Endodermal cell (in vitro differentiated cells): ENCODE measurements around the gene INHA. TPM values are rescaled to one million over a fixed set of nuclear protein-coding genes. Genes with fewer than 3 reads are reported as not detected.

Experiments used
- DNase-seq: peaks from one replicate; pipeline ENCODE4 v3.0.0-alpha.2; 2017
- H3K27ac ChIP-seq: 2 replicates; pipeline ENCODE4 v1.5.1; 2013; ENCODE audit warnings: mild to moderate bottlenecking, low read depth, low read length, moderate library complexity
- H3K27me3 ChIP-seq: 2 replicates; pipeline ENCODE4 v1.6.1; 2013; ENCODE audit warnings: mild to moderate bottlenecking, low read length, moderate library complexity; ENCODE audit not compliant: insufficient read depth, control insufficient read depth, poor library complexity, severe bottlenecking
- H3K36me3 ChIP-seq: 2 replicates; pipeline ENCODE4 v1.7.0; 2013; ENCODE audit warnings: mild to moderate bottlenecking, low read length, moderate library complexity; ENCODE audit not compliant: control insufficient read depth, insufficient read depth
- H3K4me1 ChIP-seq: one replicate; pipeline ENCODE4 v1.7.0; 2013; ENCODE audit warnings: low read length; ENCODE audit not compliant: control insufficient read depth, insufficient read depth
- H3K4me3 ChIP-seq: 2 replicates; pipeline ENCODE4 v1.5.1; 2013; ENCODE audit warnings: mild to moderate bottlenecking, low read length, moderate library complexity
- H3K9ac ChIP-seq: 2 replicates; pipeline ENCODE4 v1.6.1; 2013; ENCODE audit warnings: mild to moderate bottlenecking, low read length, moderate library complexity; ENCODE audit not compliant: poor library complexity, severe bottlenecking; ENCODE audit errors: extremely low read depth
- H3K9me3 ChIP-seq: 2 replicates; pipeline ENCODE4 v1.6.1; 2013; ENCODE audit warnings: mild to moderate bottlenecking, low read length, moderate library complexity; ENCODE audit not compliant: control insufficient read depth
- H3K27ac Mint-ChIP-seq: 2 replicates; pipeline ENCODE4 v1.8.0; 2020; ENCODE audit warnings: mixed read lengths
- H3K27me3 Mint-ChIP-seq: 2 replicates; pipeline ENCODE4 v1.8.0; 2021; ENCODE audit warnings: mild to moderate bottlenecking, mixed read lengths; ENCODE audit not compliant: insufficient read depth
- H3K36me3 Mint-ChIP-seq: 2 replicates; pipeline ENCODE4 v1.8.0; 2020; ENCODE audit warnings: low read depth, mixed read lengths
- H3K4me1 Mint-ChIP-seq: 2 replicates; pipeline ENCODE4 v1.8.0; 2020; ENCODE audit warnings: mixed read lengths
- H3K4me3 Mint-ChIP-seq: 2 replicates; pipeline ENCODE4 v1.8.0; 2020; ENCODE audit warnings: mild to moderate bottlenecking, moderate library complexity, mixed read lengths
- H3K9me3 Mint-ChIP-seq: 2 replicates; pipeline ENCODE4 v1.8.0; 2020; ENCODE audit warnings: mild to moderate bottlenecking, mixed read lengths
- CTCF ChIP-seq: fragments of 200-600 bp; sonication (generic); conservative IDR thresholded peaks from 2 replicates; pipeline ENCODE4 v1.5.0; 2021; ENCODE audit warnings: antibody characterized with exemption, mild to moderate bottlenecking
- WGBS, 2 experiments: methylation state at CpG; one replicate each; pipeline versions ENCODE4 v1.1.5 to v1.1.7; 2013; ENCODE audit warnings: missing lambda C conversion rate in 2 of 2, mixed read lengths in 1 of 2; ENCODE audit not compliant: insufficient coverage in 1 of 2, insufficient read length in 1 of 2; 5-methylcytosine and 5-hydroxymethylcytosine counted together
- microRNA-seq: library from miRNA; unstranded; fragments of <30 nt; microRNA quantifications from one replicate; pipeline ENCODE4 v1.2.0, GENCODE V29; 2020; ENCODE audit warnings: borderline microRNAs expressed
- total RNA-seq, 2 donors: library from RNA; stranded (reverse); fragmentation: NEBNext Ultra II Directional in 1 of 2; extraction: Animal tissue kit (Norgen Biotek cat#: 25700) in 1 of 2; gene quantifications; 2 replicates in 1 of 2; 3 replicates in 1 of 2; pipeline ENCODE4 v1.2.1, GENCODE V29; 2021

The INHA gene
- total RNA-seq, 2 donors from 2014 or later, result 0.48 to 1.5 TPM

DNA sequence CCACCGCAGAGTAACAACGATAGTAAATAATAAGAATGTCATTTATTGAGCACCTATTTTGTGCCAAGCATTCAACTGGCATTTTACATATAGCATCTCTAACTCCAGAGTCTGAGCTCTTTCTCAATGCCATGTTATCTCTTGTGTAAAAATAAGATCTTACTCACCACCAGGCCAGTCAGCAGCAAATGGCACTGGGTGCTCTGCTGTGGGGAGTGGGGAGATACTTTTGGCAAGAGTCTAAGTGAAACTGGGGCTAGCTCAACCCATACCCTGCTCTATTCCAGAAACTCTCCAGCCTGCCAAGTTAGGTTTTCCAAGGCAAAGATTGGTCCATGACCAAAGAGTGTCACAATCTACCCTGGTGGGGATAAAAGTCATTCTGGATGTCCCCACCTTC, 50.4 kb downstream of the INHA start:
- no peaks in the 10 kb centered on the region for H3K4me1 ChIP-seq
- no peak overlapping the region for H3K27ac Mint-ChIP-seq
- no peak overlapping the region for H3K27ac ChIP-seq
- no peaks in the 10 kb centered on the region for H3K9me3 ChIP-seq
- no peak overlapping the region for H3K4me3 ChIP-seq
- DNase-seq, result no peak
- H3K9me3 Mint-ChIP-seq, result no peaks in the 10 kb centered on the region
- H3K4me1 Mint-ChIP-seq, result no peaks in the 10 kb centered on the region
- peaks cover 18% of the 10 kb centered on the region for H3K27me3 Mint-ChIP-seq
- no peak overlapping the region for H3K9ac ChIP-seq
- WGBS, 2 experiments, result 97 to 100% methylated on average over 2 of the region's 2 CpGs
- no peaks in the 10 kb centered on the region for H3K36me3 ChIP-seq
- no peak for TF ChIP-seq CTCF
- no peak overlapping the region for H3K4me3 Mint-ChIP-seq
- H3K36me3 Mint-ChIP-seq, result no peaks in the 10 kb centered on the region
- H3K27me3 ChIP-seq, result peaks cover 9% of the 10 kb centered on the region

DNA sequence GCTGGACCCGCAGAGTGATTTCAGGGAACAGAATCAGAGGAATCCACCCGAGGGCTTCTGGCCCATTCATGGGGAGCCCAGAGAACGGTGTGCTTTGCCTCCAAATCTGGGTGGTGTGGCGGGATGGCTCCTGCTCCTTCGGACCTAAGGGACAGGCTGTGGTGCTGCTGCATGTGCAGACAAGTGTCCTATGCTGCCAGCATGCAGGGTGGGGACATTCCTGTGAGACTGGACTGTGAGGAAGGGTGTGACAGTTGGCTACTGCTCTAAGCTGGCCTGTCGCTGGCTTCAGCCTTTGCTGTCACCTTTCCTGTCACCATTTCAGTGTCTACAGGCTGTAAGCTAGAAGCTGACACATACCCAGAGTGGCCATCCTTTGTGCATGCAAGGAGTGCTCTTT, 52.5 kb downstream of the INHA start:
- Mint-ChIP-seq H3K4me1 (no peaks in the 10 kb centered on the region), H3K9me3 (no peaks in the 10 kb centered on the region), H3K27me3 (peaks cover 18% of the 10 kb centered on the region), H3K4me3 (no peak overlapping the region), H3K36me3 (no peaks in the 10 kb centered on the region), H3K27ac (no peak overlapping the region)
- H3K4me3 ChIP-seq, result no peak overlapping the region
- H3K9ac ChIP-seq, result no peak overlapping the region
- H3K4me1 ChIP-seq, result no peaks in the 10 kb centered on the region
- DNase-seq, result no peak
- peaks cover 9% of the 10 kb centered on the region for H3K27me3 ChIP-seq
- no peak for TF ChIP-seq CTCF
- H3K36me3 ChIP-seq, result no peaks in the 10 kb centered on the region
- 94 to 96% methylated on average over 4 to 6 of the region's 6 CpGs for WGBS, 2 experiments
- no peaks in the 10 kb centered on the region for H3K9me3 ChIP-seq
- H3K27ac ChIP-seq, result no peak overlapping the region

- H3K27me3 ChIP-seq, result peaks cover 9% of the 10 kb centered on the region
- Mint-ChIP-seq H3K4me1 (no peaks in the 10 kb centered on the region), H3K27me3 (peaks cover 18% of the 10 kb centered on the region), H3K9me3 (no peaks in the 10 kb centered on the region), H3K27ac (no peak overlapping the region), H3K36me3 (no peaks in the 10 kb centered on the region), H3K4me3 (no peak overlapping the region)
- TF ChIP-seq CTCF, result no peak
- no peaks in the 10 kb centered on the region for H3K9me3 ChIP-seq
- no peak overlapping the region for H3K9ac ChIP-seq
- H3K4me1 ChIP-seq, result no peaks in the 10 kb centered on the region
- DNase-seq, result no peak
- H3K36me3 ChIP-seq, result no peaks in the 10 kb centered on the region
- no peak overlapping the region for H3K4me3 ChIP-seq
- WGBS, 2 experiments, result 82 to 93% methylated on average over 3 to 5 of the region's 5 CpGs
- no peak overlapping the region for H3K27ac ChIP-seq
These were observed 53.1 kb downstream of the INHA start for GRCh38 chr2:219625179-219625578.

Small RNA genes within 50 kb of the gene (microRNA-seq; reads per million reads assigned to microRNA genes)
- not detected for gene MIR3132

Other genes with a start within 250 kb of the INHA start
- gene RESP18, start 239.6 kb upstream of the INHA start, total RNA-seq, result not detected
- 10 to 100 TPM; 54.6 to 76.1 TPM for gene DNPEP, start 184.4 kb upstream of the INHA start, total RNA-seq
- gene DES, start 153.9 kb upstream of the INHA start, total RNA-seq, result 1 to 10 TPM; 1.1 to 3.5 TPM
- gene SPEG, start 137.5 kb upstream of the INHA start, total RNA-seq, result 10 to 100 TPM; 23.1 to 29.8 TPM
- 10 to 100 TPM; 36.9 to 38.2 TPM for gene GMPPA, start 73.4 kb upstream of the INHA start, total RNA-seq
- gene ASIC4, start 57.8 kb upstream of the INHA start, total RNA-seq, result under 1 TPM; 0.29 to 1.00 TPM
- gene CHPF, start 28.5 kb upstream of the INHA start, total RNA-seq, result 10 to 100 TPM; 51.2 to 54.0 TPM
- 1 to 10 TPM; 2.6 to 3.9 TPM for gene TMEM198, start 28.3 kb upstream of the INHA start, total RNA-seq
- gene OBSL1, start 771 bp upstream of the INHA start, total RNA-seq, result 100 to 1,000 TPM; 156 to 162 TPM
- gene STK11IP, start 25.5 kb downstream of the INHA start, total RNA-seq, result 10 to 100 TPM; 27.3 to 31.1 TPM
- 10 to 100 TPM; 13.4 to 20.2 TPM for gene SLC4A3, start 55.3 kb downstream of the INHA start, total RNA-seq